ENCODE data around the gene KIF7.

DNA sequence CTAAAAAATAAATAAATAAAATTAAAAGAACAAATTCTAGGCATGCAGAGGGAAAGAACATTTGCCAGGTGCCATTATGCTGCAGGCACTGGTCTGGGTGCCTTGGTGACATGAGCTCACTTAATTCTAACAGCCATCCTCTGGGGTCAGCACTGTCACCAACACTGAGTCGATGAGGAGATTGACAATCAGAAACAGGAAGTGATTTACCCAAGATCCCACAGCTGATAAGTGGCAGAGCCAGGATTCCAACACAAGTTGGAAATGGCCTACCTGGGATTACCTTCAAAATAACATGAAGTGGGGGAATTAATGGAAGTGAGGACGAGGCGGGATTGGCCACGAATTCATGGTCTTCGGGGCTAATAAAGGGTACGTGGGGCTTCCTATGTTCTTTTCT lies 20.3 kb upstream of the KIF7 start:
- no peak for TF ChIP-seq POLR2A (IDR thresholded peaks at IDR 0.05; ENCODE audit: low read length)
- no peak for TF ChIP-seq GATA1 (IDR thresholded peaks at IDR 0.05; ENCODE audit: low read depth, low read length)

All from erythroblast (primary cell).